B cell (primary cell): ENCODE data around the gene LSM5. TPM values are rescaled to one million over a fixed set of nuclear protein-coding genes. Genes with fewer than 3 reads are reported as not detected.

Experiments
- ATAC-seq: fragments of 200-7000 bp; cut with Tn5 transposase; one replicate; pipeline ENCODE4 v1.10.0; 2021; ENCODE audit warnings: low read depth, mild to moderate bottlenecking, moderate number of reproducible peaks, moderate library complexity
- CTCF ChIA-PET: fragments of 350-600 bp; sonication (Branson Sonifier 250); formaldehyde crosslinking; loops from one replicate; lab custom pipeline; 2021; ENCODE audit warnings: antibody characterized with exemption, inconsistent platforms; lab: Charles Lee
- POLR2A ChIA-PET: fragments of 350-600 bp; sonication (Branson Sonifier 250); formaldehyde crosslinking; loops from one replicate; lab custom pipeline; 2021; ENCODE audit warnings: antibody characterized with exemption; lab: Charles Lee
- DNase-seq: peaks from one replicate; pipeline ENCODE4 v3.0.0; 2013
- H2AFZ ChIP-seq: 2 replicates; pipeline ENCODE4 v1.6.1; 2012; ENCODE audit warnings: mild to moderate bottlenecking, low read depth, low read length; ENCODE audit not compliant: insufficient read depth, poor library complexity, severe bottlenecking
- H3K27ac ChIP-seq, 2 donors: 1 replicate in 1 of 2; 2 replicates in 1 of 2; pipeline ENCODE4 v1.5.1; 2012 to 2013; ENCODE audit warnings: low read length in 2 of 2, mild to moderate bottlenecking in 2 of 2, moderate library complexity in 1 of 2
- H3K27me3 ChIP-seq, 4 experiments: fragments of 200-600 bp in 1 of 4; sonication (generic) in 1 of 4; replicated peaks in 1 of 4; 1 replicate in 2 of 4; 2 replicates in 2 of 4; pipeline versions ENCODE4 v1.6.1 to v1.7.0; 2013 to 2016; ENCODE audit warnings: low read length in 3 of 4, mild to moderate bottlenecking in 2 of 4, mixed read lengths in 1 of 4, moderate library complexity in 1 of 4; ENCODE audit not compliant: insufficient read depth in 4 of 4, control insufficient read depth in 3 of 4; ENCODE audit errors: control extremely low read depth in 1 of 4
- H3K36me3 ChIP-seq, 2 experiments: replicated peaks in 1 of 2; 1 replicate in 1 of 2; 2 replicates in 1 of 2; pipeline versions ENCODE4 v1.6.1 to v1.7.1; 2013; ENCODE audit warnings: low read length in 1 of 2; ENCODE audit not compliant: insufficient read depth in 2 of 2, control insufficient read depth in 1 of 2; ENCODE audit errors: control extremely low read depth in 1 of 2, extremely low read depth in 1 of 2
- H3K4me1 ChIP-seq, 2 donors: fragments of 200-600 bp in 1 of 2; sonication (generic) in 1 of 2; 1 replicate in 1 of 2; 2 replicates in 1 of 2; pipeline versions ENCODE4 v1.5.1 to v1.6.1; 2013 to 2017; ENCODE audit warnings: low read length in 2 of 2; ENCODE audit not compliant: control insufficient read depth in 2 of 2, insufficient read depth in 2 of 2
- H3K4me2 ChIP-seq: replicated peaks from 2 replicates; pipeline ENCODE3; 2012; ENCODE audit warnings: mild to moderate bottlenecking, low read depth, low read length; ENCODE audit not compliant: poor library complexity, severe bottlenecking
- H3K4me3 ChIP-seq, 5 experiments: fragments of 200-600 bp in 1 of 5; sonication (generic) in 1 of 5; 1 replicate in 3 of 5; 2 replicates in 2 of 5; pipeline versions ENCODE4 v1.5.1 to v1.7.0; 2011 to 2016; ENCODE audit warnings: low read length in 4 of 5, mild to moderate bottlenecking in 4 of 5, low read depth in 2 of 5, control low read depth in 1 of 5, moderate library complexity in 1 of 5; ENCODE audit not compliant: insufficient read depth in 1 of 5; ENCODE audit errors: control extremely low read depth in 1 of 5, extremely low read depth in 1 of 5
- H3K79me2 ChIP-seq: fragments of 200-600 bp; sonication (generic); one replicate; pipeline ENCODE4 v1.6.0; 2016; ENCODE audit warnings: low read length; ENCODE audit not compliant: control insufficient read depth, insufficient read depth
- H3K9ac ChIP-seq: fragments of 200-600 bp; sonication (generic); 2 replicates; pipeline ENCODE4 v1.6.1; 2017; ENCODE audit warnings: mild to moderate bottlenecking, low read length, moderate library complexity
- H3K9me3 ChIP-seq, 3 donors: one replicate each; pipeline versions ENCODE4 v1.6.1 to v1.7.1; 2013; ENCODE audit warnings: low read length in 2 of 3; ENCODE audit not compliant: control insufficient read depth in 2 of 3, insufficient read depth in 1 of 3; ENCODE audit errors: control extremely low read depth in 1 of 3
- H4K20me1 ChIP-seq: 2 replicates; pipeline ENCODE4 v1.6.0; 2012; ENCODE audit warnings: mild to moderate bottlenecking, low read length; ENCODE audit not compliant: insufficient read depth, control insufficient read depth, poor library complexity, severe bottlenecking
- H3K27ac Mint-ChIP-seq: one replicate; pipeline ENCODE4 v1.8.0; 2021; ENCODE audit warnings: mixed read lengths
- H3K27me3 Mint-ChIP-seq: one replicate; pipeline ENCODE4 v1.8.0; 2021; ENCODE audit warnings: mixed read lengths
- H3K4me1 Mint-ChIP-seq: one replicate; pipeline ENCODE4 v1.8.0; 2021; ENCODE audit warnings: mixed read lengths
- H3K4me3 Mint-ChIP-seq: one replicate; pipeline ENCODE4 v1.8.0; 2021; ENCODE audit warnings: mixed read lengths
- H3K9me3 Mint-ChIP-seq: one replicate; pipeline ENCODE4 v1.8.0; 2022; ENCODE audit warnings: mixed read lengths; ENCODE audit not compliant: insufficient read depth
- CTCF ChIP-seq: fragments of 200-600 bp; IDR thresholded peaks from one replicate; pipeline ENCODE4 v1.8.0; 2022; ENCODE audit warnings: antibody characterized with exemption, mild to moderate bottlenecking
- EZH2 ChIP-seq: IDR thresholded peaks from 2 replicates; pipeline ENCODE4 v1.6.1; 2012; ENCODE audit warnings: borderline replicate concordance, low read depth, mild to moderate bottlenecking, moderate library complexity, low read length; ENCODE audit not compliant: insufficient read depth, poor library complexity, severe bottlenecking
- WGBS: methylation state at CpG from one replicate; pipeline ENCODE4 v1.1.5; 2013; ENCODE audit warnings: missing lambda C conversion rate; ENCODE audit not compliant: insufficient coverage; 5-methylcytosine and 5-hydroxymethylcytosine counted together
- intact Hi-C: fragments of 100-400 bp; cut with micrococcal nuclease; formaldehyde crosslinking; loops from one replicate; pipeline ENCODE4 v1.10.0; 2022
- polyA plus RNA-seq: library from polyadenylated mRNA; depleted of rRNA; stranded (reverse); fragments of >200 nt; gene quantifications from 2 replicates; pipeline ENCODE4 v1.2.3, GENCODE V29; 2012
- total RNA-seq, 2 donors: library from RNA; stranded (reverse); fragments of 120-200 nt in 1 of 2; gene quantifications; 1 replicate in 1 of 2; 2 replicates in 1 of 2; pipeline versions ENCODE4 v1.2.3 to v1.2.4, GENCODE V29; 2013 to 2022

LSM5 gene
- total and polyA plus RNA-seq, 2 donors (not counting 1 experiment from before 2014, with no cell fraction given): 11.8 to 34.7 TPM

DNA sequence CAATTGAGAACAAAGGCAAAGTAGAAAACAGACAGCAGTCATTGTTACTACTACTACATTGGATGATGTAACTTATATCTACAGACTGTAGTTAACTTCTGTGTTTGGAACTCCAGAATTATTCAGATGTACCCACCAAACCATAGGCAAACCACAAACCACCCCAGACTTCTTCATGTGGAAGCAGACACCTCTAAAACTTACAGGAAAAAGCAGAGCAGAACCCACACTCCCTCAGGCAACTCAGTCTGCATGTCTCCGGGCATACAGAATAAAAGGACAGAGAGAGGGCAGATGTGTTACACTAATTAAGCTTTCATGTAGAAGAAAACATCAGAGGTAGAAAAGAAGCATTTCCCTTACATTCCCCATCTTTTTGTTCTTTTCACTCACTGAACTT lies 9.0 kb downstream of the LSM5 start:
- Histone ChIP-seq H3K4me2 (no peak overlapping the region), H3K27ac (no peak overlapping the region), H3K9me3 (no peaks in the 10 kb centered on the region), H3K79me2 (no peaks in the 10 kb centered on the region), H3K27me3 (peaks cover 0 to 2% (median 0%) of the 10 kb centered on the region in 4 experiments), H2AFZ (no peak overlapping the region), H3K4me1 (no peaks in the 10 kb centered on the region), H3K36me3 (peaks cover 0 to 5% of the 10 kb centered on the region in 2 experiments), H3K4me3 (no peak overlapping the region), H3K9ac (no peak overlapping the region), H4K20me1 (no peaks in the 10 kb centered on the region)
- Mint-ChIP-seq H3K9me3 (no peaks in the 10 kb centered on the region), H3K27me3 (no peaks in the 10 kb centered on the region), H3K27ac (no peak overlapping the region), H3K4me1 (no peaks in the 10 kb centered on the region), H3K4me3 (no peak overlapping the region)
- no peak for DNase-seq
- intact Hi-C loops: no loop called here
- ATAC-seq: no peak
- POLR2A ChIA-PET: no interaction called here
- no peak for TF ChIP-seq EZH2
- no peak for TF ChIP-seq CTCF
- CTCF ChIA-PET: no interaction called here
- whole genome bisulfite sequencing: no CpG with 5 or more reads among the region's 1 CpG

- Mint-ChIP-seq H3K27me3 (no peaks in the 10 kb centered on the region), H3K9me3 (no peaks in the 10 kb centered on the region), H3K27ac (no peak overlapping the region), H3K4me1 (no peaks in the 10 kb centered on the region), H3K4me3 (no peak overlapping the region)
- Histone ChIP-seq H4K20me1 (no peaks in the 10 kb centered on the region), H3K9ac (no peak overlapping the region), H2AFZ (no peak overlapping the region), H3K9me3 (no peaks in the 10 kb centered on the region), H3K4me1 (no peaks in the 10 kb centered on the region), H3K27me3 (peaks cover 0 to 4% (median 0%) of the 10 kb centered on the region in 4 experiments), H3K79me2 (no peaks in the 10 kb centered on the region), H3K27ac (no peak overlapping the region), H3K36me3 (no peaks in the 10 kb centered on the region), H3K4me2 (no peak overlapping the region), H3K4me3 (no peak overlapping the region)
- no peak for TF ChIP-seq EZH2
- peak; percentile 67 for TF ChIP-seq CTCF
- ChIA-PET POLR2A (no interaction called here), CTCF (interaction anchor here (0.9 to 1.7 kb wide), 3 partner anchors 8 to 269 kb away, joined by 3 to 7 read pairs (median 4); no protein-coding TSS in a partner anchor)
- intact Hi-C loops: no loop called here
- DNase-seq: peak; percentile 24
- WGBS: 100% methylated on average over 1 of the region's 2 CpGs
- ATAC-seq: no peak
Measured at GRCh38 chr7:32479574-32480200, 10.5 kb downstream of the LSM5 start.
